WTC11 (cell line): Measurements from ENCODE around the gene JKAMP.

Experiments used
- E2F1 ChIP-seq: sonication (generic); formaldehyde crosslinking; IDR thresholded peaks from 2 replicates; pipeline ENCODE4 v1.8.0; 2022; ENCODE audit warnings: mild to moderate bottlenecking, missing genetic modification reagents
- E2F5 ChIP-seq: sonication (generic); formaldehyde crosslinking; IDR thresholded peaks from 2 replicates; pipeline ENCODE4 v1.8.1; 2022; ENCODE audit warnings: mild to moderate bottlenecking, moderate library complexity, missing genetic modification reagents
- ZBTB21 ChIP-seq: sonication (generic); formaldehyde crosslinking; IDR thresholded peaks from 2 replicates; pipeline ENCODE4 v1.8.1; 2023; ENCODE audit warnings: mild to moderate bottlenecking, missing genetic modification reagents, borderline replicate concordance
- TF ChIP-seq, protein P1 (sequence below): fragments of 200-600 bp; IDR thresholded peaks from 2 replicates; pipeline ENCODE4 v1.8.0; 2022; ENCODE audit warnings: antibody characterized with exemption

DNA sequence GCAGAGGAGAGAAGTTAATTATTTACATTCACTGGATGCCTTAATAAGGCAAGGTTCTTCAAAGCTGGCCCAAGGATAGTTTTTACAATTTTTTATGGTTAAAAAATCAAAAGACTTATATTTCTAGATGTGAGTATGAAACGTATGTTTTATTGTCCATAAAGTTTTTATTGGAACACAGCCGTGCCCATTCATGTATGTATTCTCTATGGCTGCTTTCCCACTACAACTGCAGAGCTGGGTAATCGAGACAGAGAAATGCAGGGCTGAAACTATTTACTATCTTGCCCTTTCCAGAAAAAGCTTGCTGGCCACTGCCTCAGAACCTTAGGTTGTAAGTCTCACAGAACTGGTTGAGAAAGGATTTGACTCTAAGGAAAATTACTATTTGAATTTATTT, 16.4 kb downstream of the JKAMP start:
- TF ChIP-seq ZBTB21 (CRISPR knock-in tag) (no peak), E2F5 (CRISPR knock-in tag) (no peak), E2F1 (no peak)
- TF ChIP-seq, protein P1, sequence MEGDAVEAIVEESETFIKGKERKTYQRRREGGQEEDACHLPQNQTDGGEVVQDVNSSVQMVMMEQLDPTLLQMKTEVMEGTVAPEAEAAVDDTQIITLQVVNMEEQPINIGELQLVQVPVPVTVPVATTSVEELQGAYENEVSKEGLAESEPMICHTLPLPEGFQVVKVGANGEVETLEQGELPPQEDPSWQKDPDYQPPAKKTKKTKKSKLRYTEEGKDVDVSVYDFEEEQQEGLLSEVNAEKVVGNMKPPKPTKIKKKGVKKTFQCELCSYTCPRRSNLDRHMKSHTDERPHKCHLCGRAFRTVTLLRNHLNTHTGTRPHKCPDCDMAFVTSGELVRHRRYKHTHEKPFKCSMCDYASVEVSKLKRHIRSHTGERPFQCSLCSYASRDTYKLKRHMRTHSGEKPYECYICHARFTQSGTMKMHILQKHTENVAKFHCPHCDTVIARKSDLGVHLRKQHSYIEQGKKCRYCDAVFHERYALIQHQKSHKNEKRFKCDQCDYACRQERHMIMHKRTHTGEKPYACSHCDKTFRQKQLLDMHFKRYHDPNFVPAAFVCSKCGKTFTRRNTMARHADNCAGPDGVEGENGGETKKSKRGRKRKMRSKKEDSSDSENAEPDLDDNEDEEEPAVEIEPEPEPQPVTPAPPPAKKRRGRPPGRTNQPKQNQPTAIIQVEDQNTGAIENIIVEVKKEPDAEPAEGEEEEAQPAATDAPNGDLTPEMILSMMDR, result no peak
